HCT116 (cell line): ENCODE data around the gene GLYR1. TPM values are rescaled to one million over a fixed set of nuclear protein-coding genes. Genes with fewer than 3 reads are reported as not detected.
A peak's percentile ranks its signal among the peaks of the same experiment; 100 is the strongest.
"Not testable (repeated sequence)": the region's sequence is repeated elsewhere in the genome, so short reads cannot be mapped to it uniquely, and the experiment has no call there.

Experiments
- ATAC-seq: fragments of 200-7000 bp; cut with Tn5 transposase; 2 replicates; pipeline ENCODE4 v1.9.1; 2020; ENCODE audit warnings: mild to moderate bottlenecking, moderate library complexity
- BruUV-seq: library from RNA; stranded (reverse); fragments of 400-500 nt; replicated peaks from 2 replicates; lab custom pipeline; 2021; lab: Mats Ljungman, UMichigan
- CTCF ChIA-PET: fragments of 300-600 bp; sonication (Branson Sonifier 250); formaldehyde crosslinking; loops from one replicate; lab custom pipeline; 2021; ENCODE audit warnings: antibody characterized with exemption; lab: Charles Lee
- POLR2A ChIA-PET: fragments of 300-600, 350-600 bp; sonication (Branson Sonifier 250); formaldehyde crosslinking; loops from one replicate; lab custom pipeline; 2021; ENCODE audit warnings: antibody characterized with exemption; lab: Charles Lee
- RAD21 ChIA-PET, 2 experiments: fragments of 300-600 bp; sonication (Branson Sonifier 250); formaldehyde crosslinking; loops; one replicate each; lab custom pipeline; 2023; ENCODE audit warnings: low total read pairs in 2 of 2; ENCODE audit not compliant: uncharacterized antibody in 2 of 2, unreplicated experiment in 2 of 2, low non-redundant PET in 1 of 2; lab: Charles Lee
- DNase-seq: peaks from one replicate; pipeline ENCODE4 v3.0.0-alpha.2; 2010; ENCODE audit warnings: low read depth, low spot score
- H2AFZ ChIP-seq: fragments of 200-600 bp; shearing (Covaris generic), sonication (generic); 2 replicates; pipeline ENCODE4 v1.6.1; 2017; ENCODE audit warnings: low read depth, mixed run types, mixed read lengths, antibody characterized with exemption, low read length; ENCODE audit not compliant: poor library complexity, severe bottlenecking
- H3K27ac ChIP-seq: 2 replicates; pipeline ENCODE4 v1.5.1; 2012; ENCODE audit warnings: low read depth, low read length
- H3K27me3 ChIP-seq: fragments of 200-600 bp; sonication (generic); 2 replicates; pipeline ENCODE4 v1.6.1; 2016; ENCODE audit warnings: mixed run types, low read length, mixed read lengths; ENCODE audit not compliant: insufficient read depth
- H3K36me3 ChIP-seq, 2 experiments: fragments of 200-500 bp in 1 of 2; fragments of 200-600 bp in 1 of 2; sonication (Bioruptor generic) in 1 of 2; sonication (generic) in 1 of 2; 2 replicates each; pipeline versions ENCODE4 v1.5.1 to v1.6.1; 2014 to 2016; ENCODE audit warnings: low read length in 2 of 2, inconsistent platforms in 1 of 2, mixed read lengths in 1 of 2, mixed run types in 1 of 2; ENCODE audit not compliant: insufficient read depth in 2 of 2, control insufficient read depth in 1 of 2
- H3K4me1 ChIP-seq, 2 experiments: fragments of 200-600 bp in 1 of 2; sonication (generic) in 1 of 2; 2 replicates each; pipeline versions ENCODE4 v1.5.1 to v1.6.1; 2012 to 2017; ENCODE audit warnings: low read length in 2 of 2, inconsistent platforms in 1 of 2, mild to moderate bottlenecking in 1 of 2, mixed read lengths in 1 of 2, mixed run types in 1 of 2, moderate library complexity in 1 of 2; ENCODE audit not compliant: insufficient read depth in 2 of 2, control insufficient read depth in 1 of 2
- H3K4me2 ChIP-seq: fragments of 200-600 bp; sonication (generic); 2 replicates; pipeline ENCODE4 v1.6.1; 2017; ENCODE audit warnings: mixed run types, low read length, mixed read lengths
- H3K4me3 ChIP-seq, 2 experiments: fragments of 200-600 bp in 1 of 2; sonication (generic) in 1 of 2; replicated peaks in 1 of 2; 2 replicates each; pipeline ENCODE4 v1.5.1; 2011 to 2016; ENCODE audit warnings: low read length in 2 of 2, control low read depth in 1 of 2, low read depth in 1 of 2, mild to moderate bottlenecking in 1 of 2, mixed read lengths in 1 of 2, mixed run types in 1 of 2
- H3K79me2 ChIP-seq: fragments of 200-600 bp; sonication (generic); 2 replicates; pipeline ENCODE4 v1.6.1; 2017; ENCODE audit warnings: mild to moderate bottlenecking, mixed run types, low read length, moderate library complexity, mixed read lengths; ENCODE audit not compliant: insufficient read depth
- H3K9ac ChIP-seq: fragments of 200-600 bp; sonication (generic); 2 replicates; pipeline ENCODE4 v1.6.1; 2016; ENCODE audit warnings: low read length, mixed read lengths
- H3K9me2 ChIP-seq: fragments of 200-600 bp; sonication (generic), shearing (Covaris generic); 2 replicates; pipeline ENCODE4 v1.6.1; 2017; ENCODE audit warnings: mixed run types, mild to moderate bottlenecking, moderate library complexity; ENCODE audit not compliant: insufficient read depth
- H3K9me3 ChIP-seq, 2 experiments: fragments of 200-500 bp in 1 of 2; fragments of 200-600 bp in 1 of 2; sonication (Bioruptor generic) in 1 of 2; sonication (generic) in 1 of 2; 2 replicates each; pipeline ENCODE4 v1.6.1; 2014 to 2017; ENCODE audit warnings: low read length in 2 of 2, mixed read lengths in 2 of 2, inconsistent platforms in 1 of 2, low read depth in 1 of 2, mild to moderate bottlenecking in 1 of 2, mixed run types in 1 of 2, moderate library complexity in 1 of 2; ENCODE audit not compliant: control insufficient read depth in 1 of 2, insufficient read depth in 1 of 2
- H4K20me1 ChIP-seq: fragments of 200-600 bp; sonication (generic), shearing (Covaris generic); 2 replicates; pipeline ENCODE4 v1.6.1; 2017; ENCODE audit warnings: mixed run types, mild to moderate bottlenecking, moderate library complexity; ENCODE audit not compliant: insufficient read depth
- CEBPB ChIP-seq: IDR thresholded peaks from 2 replicates; pipeline ENCODE4 v1.6.1; 2012; ENCODE audit warnings: low read depth
- CTCF ChIP-seq, 3 experiments: fragments of 200-600 bp in 1 of 3; sonication (generic) in 1 of 3; IDR thresholded peaks in 2 of 3; conservative IDR thresholded peaks in 1 of 3; 2 replicates each; pipeline ENCODE4 v1.5.1; 2012 to 2017; ENCODE audit warnings: low read depth in 2 of 3, low read length in 2 of 3, antibody characterized with exemption in 1 of 3, borderline replicate concordance in 1 of 3, control low read depth in 1 of 3, mild to moderate bottlenecking in 1 of 3, mixed read lengths in 1 of 3, mixed run types in 1 of 3, moderate library complexity in 1 of 3; ENCODE audit not compliant: insufficient read depth in 1 of 3
- FOSL1 ChIP-seq: IDR thresholded peaks from 2 replicates; pipeline ENCODE4 v1.6.1; 2012; ENCODE audit warnings: low read depth
- REST ChIP-seq: IDR thresholded peaks from 2 replicates; pipeline ENCODE4 v1.6.1; 2012; ENCODE audit warnings: low read depth
- SIN3A ChIP-seq: IDR thresholded peaks from 2 replicates; pipeline ENCODE4 v1.6.1; 2012; ENCODE audit warnings: low read depth
- SRF ChIP-seq: IDR thresholded peaks from 2 replicates; pipeline ENCODE4 v1.6.1; 2012; ENCODE audit warnings: low read depth
- ZBTB33 ChIP-seq: IDR thresholded peaks from 2 replicates; pipeline ENCODE4 v1.6.1; 2011; ENCODE audit warnings: mild to moderate bottlenecking, low read length, moderate library complexity; ENCODE audit not compliant: insufficient replicate concordance; ENCODE audit errors: extremely low read depth
- intact Hi-C: fragments of 100-400 bp; cut with micrococcal nuclease; formaldehyde crosslinking; loops from 2 replicates; pipeline ENCODE4 v1.10.0; 2022
- total RNA-seq: library from RNA; stranded (reverse); gene quantifications from one replicate; pipeline ENCODE4 v1.2.1, GENCODE V29; 2021; ENCODE audit not compliant: unreplicated experiment
- TF ChIP-seq, protein P1 (sequence below): IDR thresholded peaks from 2 replicates; pipeline ENCODE4 v1.6.1; 2012

The GLYR1 gene
- total RNA-seq, 1 experiment from 2014 or later = 50.0 TPM

DNA sequence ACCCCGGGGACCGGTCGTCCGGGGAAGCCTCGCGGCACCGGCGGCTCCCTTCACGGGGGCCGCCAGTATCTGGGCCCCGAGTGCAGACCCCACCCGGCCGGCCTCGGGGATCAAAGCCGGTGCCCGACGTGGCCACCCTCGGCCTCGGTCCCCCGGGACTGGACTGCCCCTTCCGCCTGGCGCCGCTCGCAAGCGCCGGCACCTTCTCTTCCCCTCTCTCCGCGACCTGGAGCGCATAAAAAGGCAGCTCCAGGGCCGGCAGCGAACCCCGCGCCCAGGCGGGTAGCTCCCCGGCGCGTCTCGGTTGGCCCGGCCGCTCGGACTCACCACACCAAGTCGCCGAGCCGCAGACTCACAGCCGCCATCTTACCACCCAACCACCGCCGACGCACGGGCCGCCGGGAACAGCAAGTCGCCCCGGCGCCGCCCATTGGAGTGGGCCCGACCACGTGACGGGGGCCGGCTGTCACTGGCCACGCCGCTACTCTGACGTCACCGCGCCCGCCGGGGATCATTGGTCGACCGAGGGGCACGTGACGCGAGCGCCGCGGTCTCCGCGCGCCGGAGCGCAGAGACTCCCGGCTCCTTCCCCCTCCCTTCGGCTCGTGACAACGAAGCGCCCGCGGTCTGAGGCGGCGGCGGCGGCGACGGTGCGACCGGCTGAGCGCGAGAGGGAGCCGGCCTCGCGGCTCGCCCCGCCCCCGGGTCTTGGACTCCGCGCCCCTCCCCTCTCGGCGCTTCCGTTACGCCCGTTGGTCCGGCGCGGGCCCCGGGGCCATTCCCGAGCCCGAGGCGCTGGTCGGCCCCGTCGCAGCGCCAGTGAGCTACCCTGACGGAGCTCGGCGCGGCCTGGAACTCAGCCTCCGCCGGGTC, at the start of gene GLYR1, which contains the start of gene UBN1 (continued):
- TF ChIP-seq ZBTB33 (no peak), SIN3A (peak; percentile 82), FOSL1 (no peak)

DNA sequence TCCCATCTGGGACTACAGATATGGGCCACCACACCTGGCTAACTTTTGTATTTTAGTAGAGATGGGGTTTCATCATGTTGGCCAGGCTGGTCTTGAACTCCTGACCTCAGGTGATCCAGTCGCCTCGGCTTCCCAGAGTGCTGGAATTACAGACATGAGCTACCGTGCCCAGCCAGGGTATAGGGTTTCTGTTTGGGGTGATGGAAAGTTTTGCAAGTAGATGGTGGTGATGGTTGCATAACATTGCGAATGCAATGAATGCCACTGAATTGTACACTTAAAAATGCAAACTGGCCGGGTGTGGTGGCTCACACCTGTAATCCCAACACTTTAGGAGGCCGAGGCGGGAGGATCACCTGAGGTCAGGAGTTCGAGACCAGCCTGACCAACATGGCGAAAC, 49.7 kb upstream of the GLYR1 start:
- H2AFZ ChIP-seq, H3K9ac ChIP-seq, H4K20me1 ChIP-seq, ATAC-seq, H3K4me3 ChIP-seq, CTCF ChIA-PET, DNase-seq, intact Hi-C loops, RAD21 ChIA-PET, H3K4me2 ChIP-seq, H3K9me2 ChIP-seq, H3K27ac ChIP-seq, H3K27me3 ChIP-seq, BruUV-seq, H3K79me2 ChIP-seq, H3K4me1 ChIP-seq, H3K9me3 ChIP-seq, POLR2A ChIA-PET: not testable (repeated sequence)
- H3K36me3 ChIP-seq = peaks cover 6 to 19% of the 10 kb centered on the region in 2 experiments; a peak in 3 of 4 replicates

GRCh38 chr16:4895366-4895765, 48.3 kb upstream of the GLYR1 start:
- Histone ChIP-seq H3K79me2 (no peaks in the 10 kb centered on the region), H3K9me2 (no peaks in the 10 kb centered on the region), H4K20me1 (no peaks in the 10 kb centered on the region), H3K27me3 (no peaks in the 10 kb centered on the region), H3K9me3 (no peaks in the 10 kb centered on the region), H3K4me3 (no peak overlapping the region), H3K27ac (no peak overlapping the region), H3K4me1 (no peaks in the 10 kb centered on the region), H3K4me2 (no peak overlapping the region), H3K36me3 (peaks cover 11 to 16% of the 10 kb centered on the region in 2 experiments; a peak in 3 of 4 replicates), H3K9ac (no peak overlapping the region), H2AFZ (no peak overlapping the region)
- ChIA-PET POLR2A (no interaction called here), RAD21 (no interaction called here), CTCF (no interaction called here)
- no peak for ATAC-seq
- no TSS peak for BruUV-seq
- DNase-seq = no peak
- intact Hi-C loops = no loop called here
- TF ChIP-seq REST (no peak), CTCF (IDR thresholded peaks at IDR 0.05 in 2 of 3, conservative IDR thresholded peaks at IDR 0.05 in 1 of 3; ENCODE audit: borderline replicate concordance in 1 of 3, insufficient read depth in 1 of 3, low read depth in 2 of 3, low read length in 2 of 3) (no peak), CEBPB (no peak), SRF (no peak)
- TF ChIP-seq, protein P1, sequence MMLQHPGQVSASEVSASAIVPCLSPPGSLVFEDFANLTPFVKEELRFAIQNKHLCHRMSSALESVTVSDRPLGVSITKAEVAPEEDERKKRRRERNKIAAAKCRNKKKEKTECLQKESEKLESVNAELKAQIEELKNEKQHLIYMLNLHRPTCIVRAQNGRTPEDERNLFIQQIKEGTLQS = no peak
